HEK293T (cell line): Measurements from ENCODE around the gene CMTM5.
"Not testable (repeated sequence)": the region's sequence is repeated elsewhere in the genome, so short reads cannot be mapped to it uniquely, and the experiment has no call there.

Source experiments
- CTCF ChIA-PET: fragments of 350-600 bp; formaldehyde crosslinking; extraction: SDS; loops from one replicate; lab custom pipeline; 2021; ENCODE audit warnings: antibody characterized with exemption, inconsistent platforms; lab: Yijun Ruan, JAX
- POLR2A ChIA-PET: fragments of 350-600 bp; formaldehyde crosslinking; extraction: SDS; loops from one replicate; lab custom pipeline; 2020; ENCODE audit warnings: antibody characterized with exemption, inconsistent platforms; lab: Yijun Ruan, JAX
- DNase-seq: peaks from one replicate; pipeline ENCODE4 v3.0.0; 2012; ENCODE audit warnings: mixed read lengths; ENCODE audit errors: extremely low spot score
- ARNT ChIP-seq: fragments of 450-650 bp; IDR thresholded peaks from 2 replicates; pipeline ENCODE4 v1.6.1; 2017; ENCODE audit warnings: mild to moderate bottlenecking
- CTBP1 ChIP-seq: fragments of 450-650 bp; IDR thresholded peaks from 2 replicates; pipeline ENCODE4 v1.6.1; 2016; ENCODE audit warnings: borderline replicate concordance
- ELF4 ChIP-seq: fragments of 450-650 bp; IDR thresholded peaks from 2 replicates; pipeline ENCODE4 v1.6.1; 2017; ENCODE audit warnings: antibody characterized with exemption
- FOXA1 ChIP-seq: fragments of 450-650 bp; IDR thresholded peaks from 2 replicates; pipeline ENCODE4 v1.6.1; 2016; ENCODE audit warnings: mild to moderate bottlenecking
- FOXK2 ChIP-seq: fragments of 450-650 bp; IDR thresholded peaks from 2 replicates; pipeline ENCODE4 v1.6.1; 2016; ENCODE audit warnings: mild to moderate bottlenecking
- FOXM1 ChIP-seq: fragments of 450-650 bp; IDR thresholded peaks from 2 replicates; pipeline ENCODE4 v1.6.1; 2017; ENCODE audit warnings: mild to moderate bottlenecking, borderline replicate concordance
- HDGF ChIP-seq: fragments of 450-650 bp; IDR thresholded peaks from 2 replicates; pipeline ENCODE4 v1.6.1; 2017; ENCODE audit warnings: antibody characterized with exemption, borderline replicate concordance
- L3MBTL2 ChIP-seq: fragments of 450-650 bp; conservative IDR thresholded peaks from 2 replicates; pipeline ENCODE4 v1.6.1; 2016; ENCODE audit warnings: mild to moderate bottlenecking
- LEF1 ChIP-seq: fragments of 450-650 bp; IDR thresholded peaks from 2 replicates; pipeline ENCODE4 v1.6.1; 2017; ENCODE audit warnings: mild to moderate bottlenecking, borderline replicate concordance
- NFRKB ChIP-seq: fragments of 450-650 bp; IDR thresholded peaks from 2 replicates; pipeline ENCODE4 v1.6.1; 2016; ENCODE audit warnings: mild to moderate bottlenecking, moderate library complexity
- PKNOX1 ChIP-seq: fragments of 450-650 bp; IDR thresholded peaks from 2 replicates; pipeline ENCODE4 v1.6.1; 2016
- SP1 ChIP-seq: fragments of 450-650 bp; IDR thresholded peaks from 2 replicates; pipeline ENCODE4 v1.6.1; 2017
- SUZ12 ChIP-seq: fragments of 450-650 bp; IDR thresholded peaks from 2 replicates; pipeline ENCODE4 v1.6.1; 2016; ENCODE audit warnings: mild to moderate bottlenecking
- TARDBP ChIP-seq: fragments of 450-650 bp; IDR thresholded peaks from 2 replicates; pipeline ENCODE4 v1.6.1; 2016
- ZNF384 ChIP-seq: fragments of 450-650 bp; IDR thresholded peaks from 2 replicates; pipeline ENCODE4 v1.6.1; 2016

CMTM5 gene

GRCh38 chr14:23414254-23414653 is 37.4 kb downstream of the CMTM5 start:
- TF ChIP-seq PKNOX1 = no peak
- no peak for TF ChIP-seq FOXM1
- no peak for TF ChIP-seq ARNT
- no peak for TF ChIP-seq FOXK2
- TF ChIP-seq CTBP1 = no peak
- TF ChIP-seq ELF4 = no peak
- no peak for TF ChIP-seq FOXA1
- no peak for TF ChIP-seq LEF1
- ChIA-PET CTCF (no interaction called here), POLR2A (no interaction called here)
- no peak for DNase-seq

- ChIA-PET POLR2A (no interaction called here), CTCF (no interaction called here)
- no peak for TF ChIP-seq ELF4
- no peak for TF ChIP-seq FOXM1
- no peak for TF ChIP-seq FOXK2
- no peak for TF ChIP-seq FOXA1
- TF ChIP-seq TARDBP = no peak
- no peak for TF ChIP-seq LEF1
- no peak for TF ChIP-seq L3MBTL2
- TF ChIP-seq SP1 = no peak
- no peak for TF ChIP-seq ZNF384
- DNase-seq = no peak
Measured at GRCh38 chr14:23414906-23415820, 38.3 kb downstream of the CMTM5 start.

- TF ChIP-seq FOXA1 (no peak), ELF4 (no peak), ARNT (no peak), SP1 (no peak), SUZ12 (no peak)
- ChIA-PET CTCF (no interaction called here), POLR2A (no interaction called here)
- DNase-seq = no peak
Measured at GRCh38 chr14:23415821-23416778, 39.3 kb downstream of the CMTM5 start.

GRCh38 chr14:23416801-23417200 is 40.0 kb downstream of the CMTM5 start:
- ChIA-PET CTCF (no interaction called here), POLR2A (no interaction called here)
- no peak for DNase-seq
- TF ChIP-seq NFRKB (no peak), ELF4 (no peak), HDGF (no peak), SUZ12 (no peak), PKNOX1 (no peak), FOXA1 (no peak), CTBP1 (no peak), FOXM1 (no peak), TARDBP (no peak), L3MBTL2 (no peak)

- DNase-seq, CTCF ChIA-PET, POLR2A ChIA-PET: not testable (repeated sequence)
Measured at GRCh38 chr14:23417269-23417668, 40.4 kb downstream of the CMTM5 start.

- POLR2A ChIA-PET = no interaction called here
- TF ChIP-seq CTBP1 (no peak), SUZ12 (no peak), FOXK2 (no peak), SP1 (no peak), HDGF (no peak), ZNF384 (no peak), TARDBP (no peak), L3MBTL2 (no peak), NFRKB (no peak), ARNT (no peak), FOXM1 (no peak), ELF4 (no peak)
- CTCF ChIA-PET = no interaction called here
Measured at GRCh38 chr14:23418021-23418420, 41.2 kb downstream of the CMTM5 start.

GRCh38 chr14:23419646-23420045 is 42.8 kb downstream of the CMTM5 start:
- POLR2A ChIA-PET, CTCF ChIA-PET, DNase-seq: not testable (repeated sequence)

More at GRCh38 chr14:23418021-23418420, 41.2 kb downstream of the CMTM5 start:
- DNase-seq = no peak
